Measurements from ENCODE around the gene FETUB.
"Not testable (repeated sequence)": the region's sequence is repeated elsewhere in the genome, so short reads cannot be mapped to it uniquely, and the experiment has no call there.

The FETUB gene

GRCh38 chr3:186679151-186679550 is 39.0 kb downstream of the FETUB start:
- no peak for DNase-seq (ENCODE audit: low spot score)

GRCh38 chr3:186680869-186681268 is 40.7 kb downstream of the FETUB start:
- DNase-seq (ENCODE audit: low spot score) = no peak

- DNase-seq (ENCODE audit: low spot score) = no peak
Measured at GRCh38 chr3:186682812-186683211, 42.6 kb downstream of the FETUB start.

GRCh38 chr3:186683979-186684378 is 43.8 kb downstream of the FETUB start:
- DNase-seq (ENCODE audit: low spot score) = no peak

- not testable (repeated sequence) for DNase-seq (ENCODE audit: low spot score)
Measured at GRCh38 chr3:186686475-186686874, 46.3 kb downstream of the FETUB start.

GRCh38 chr3:186687120-186687651 is 47.0 kb downstream of the FETUB start:
- DNase-seq (ENCODE audit: low spot score) = no peak

GRCh38 chr3:186690304-186690703 is 50.1 kb downstream of the FETUB start:
- DNase-seq (ENCODE audit: low spot score) = not testable (repeated sequence)

- DNase-seq (ENCODE audit: low spot score) = no peak
Measured at GRCh38 chr3:186691676-186692075, 51.5 kb downstream of the FETUB start.

- DNase-seq (ENCODE audit: low spot score) = no peak
Measured at GRCh38 chr3:186693843-186694242, 53.6 kb downstream of the FETUB start.

- DNase-seq (ENCODE audit: low spot score) = no peak
Measured at GRCh38 chr3:186694288-186695032, 54.3 kb downstream of the FETUB start.

- DNase-seq (ENCODE audit: low spot score) = no peak
Measured at GRCh38 chr3:186696522-186696921, 56.3 kb downstream of the FETUB start.

- DNase-seq (ENCODE audit: low spot score) = no peak
Measured at GRCh38 chr3:186697510-186697909, 57.3 kb downstream of the FETUB start.

GRCh38 chr3:186700267-186700666 is 60.1 kb downstream of the FETUB start:
- DNase-seq (ENCODE audit: low spot score) = no peak

GRCh38 chr3:186702451-186702850 is 62.3 kb downstream of the FETUB start:
- DNase-seq (ENCODE audit: low spot score) = not testable (repeated sequence)
